NK-92 treated with Interleukin-12 subunit alpha and Interleukin-12 subunit beta, amount 100 ng/mL, for 24 hours (cell line): ENCODE data around the gene PGS1.
A peak's percentile ranks its signal among the peaks of the same experiment; 100 is the strongest.

Source experiments
- DNase-seq: peaks from one replicate; lab custom pipeline; 2025; lab: John Stamatoyannopoulos, UW

The PGS1 gene

GRCh38 chr17:78346605-78347250 lies 31.7 kb upstream of the PGS1 start:
- no peak for DNase-seq

GRCh38 chr17:78347453-78347852 lies 31.0 kb upstream of the PGS1 start:
- DNase-seq, result no peak

GRCh38 chr17:78348055-78348770 lies 30.2 kb upstream of the PGS1 start:
- no peak for DNase-seq

GRCh38 chr17:78349891-78350642 lies 28.4 kb upstream of the PGS1 start:
- DNase-seq, result no peak

GRCh38 chr17:78351449-78352006 lies 26.9 kb upstream of the PGS1 start:
- no peak for DNase-seq

GRCh38 chr17:78353834-78354233 lies 24.6 kb upstream of the PGS1 start:
- DNase-seq, result no peak

- no peak for DNase-seq
These were observed 23.3 kb upstream of the PGS1 start for GRCh38 chr17:78355045-78355641.

- DNase-seq, result no peak
These were observed 22.7 kb upstream of the PGS1 start for GRCh38 chr17:78355701-78356100.

GRCh38 chr17:78356101-78356713 lies 22.2 kb upstream of the PGS1 start:
- DNase-seq, result no peak

- no peak for DNase-seq
These were observed 21.3 kb upstream of the PGS1 start for GRCh38 chr17:78357177-78357586.

GRCh38 chr17:78357672-78358537 lies 20.5 kb upstream of the PGS1 start:
- no peak for DNase-seq

GRCh38 chr17:78358538-78359320 lies 19.7 kb upstream of the PGS1 start:
- no peak for DNase-seq

- DNase-seq, result no peak
These were observed 19.0 kb upstream of the PGS1 start for GRCh38 chr17:78359321-78359996.

GRCh38 chr17:78359997-78360370 lies 18.5 kb upstream of the PGS1 start, which contains the start of gene SOCS3:
TSS of gene SOCS3 (minus strand) at chr17:78360077. CDS start at chr17:78359095, 982 bp downstream.
- DNase-seq, result peak; percentile 53

- DNase-seq, result peak; percentile 77
These were observed 17.9 kb upstream of the PGS1 start for GRCh38 chr17:78360371-78361224.

GRCh38 chr17:78361225-78361701 lies 17.2 kb upstream of the PGS1 start:
- DNase-seq, result no peak

GRCh38 chr17:78362232-78362631 lies 16.2 kb upstream of the PGS1 start:
- DNase-seq, result no peak

GRCh38 chr17:78362671-78363070 lies 15.8 kb upstream of the PGS1 start:
- no peak for DNase-seq
